Endothelial cell of umbilical vein (primary cell): ENCODE results near the gene THEM4. TPM values are rescaled to one million over a fixed set of nuclear protein-coding genes. Genes with fewer than 3 reads are reported as not detected.

Experiments
- BruUV-seq: library from RNA; stranded (reverse); fragments of 400-500 nt; replicated peaks from 2 replicates; lab custom pipeline; 2021; lab: Mats Ljungman, UMichigan
- CTCF ChIA-PET: fragments of 300-600, 350-600 bp; sonication (Branson Sonifier 250); formaldehyde crosslinking; loops from one replicate; lab custom pipeline; 2021; ENCODE audit warnings: antibody characterized with exemption, inconsistent platforms; lab: Charles Lee
- POLR2A ChIA-PET: fragments of 300-600, 350-600 bp; sonication (Branson Sonifier 250); formaldehyde crosslinking; loops from one replicate; lab custom pipeline; 2021; ENCODE audit warnings: antibody characterized with exemption, inconsistent platforms; lab: Charles Lee
- DNase-seq: peaks from one replicate; pipeline ENCODE4 v3.0.0-alpha.2; 2011; ENCODE audit warnings: low read depth, low spot score
- FAIRE-seq: peaks from 2 replicates; lab custom pipeline; 2011; peaks lifted over from hg19 to GRCh38; lab: Jason Lieb, UNC
- H2AFZ ChIP-seq: 2 replicates; pipeline ENCODE4 v1.6.0; 2012; ENCODE audit warnings: low read depth, low read length, control low read depth, inconsistent platforms
- H3K27ac ChIP-seq: 2 replicates; pipeline ENCODE4 v1.5.1; 2011; ENCODE audit warnings: low read depth, mild to moderate bottlenecking, control low read depth, low read length, moderate library complexity; ENCODE audit not compliant: insufficient read depth
- H3K27me3 ChIP-seq, 2 experiments: 2 replicates each; pipeline versions ENCODE4 v1.6.0 to v1.6.1; 2011; ENCODE audit warnings: low read length in 2 of 2, mixed read lengths in 1 of 2; ENCODE audit not compliant: control insufficient read depth in 2 of 2, insufficient read depth in 2 of 2
- H3K36me3 ChIP-seq, 2 experiments: 2 replicates in 1 of 2; 3 replicates in 1 of 2; pipeline ENCODE4 v1.5.1; 2011; ENCODE audit warnings: low read length in 2 of 2, mild to moderate bottlenecking in 1 of 2, moderate library complexity in 1 of 2; ENCODE audit not compliant: control insufficient read depth in 2 of 2, insufficient read depth in 2 of 2; ENCODE audit errors: extremely low read depth in 1 of 2
- H3K4me1 ChIP-seq: 3 replicates; pipeline ENCODE4 v1.5.1; 2011; ENCODE audit warnings: mild to moderate bottlenecking, low read length; ENCODE audit not compliant: control insufficient read depth, insufficient read depth; ENCODE audit errors: extremely low read depth
- H3K4me2 ChIP-seq: 2 replicates; pipeline ENCODE4 v1.6.1; 2011; ENCODE audit warnings: low read length, control low read depth, mixed read lengths; ENCODE audit not compliant: insufficient read depth
- H3K4me3 ChIP-seq, 3 experiments: fragments of 200-600 bp in 1 of 3; sonication (generic), shearing (Covaris generic) in 1 of 3; replicated peaks in 1 of 3; 2 replicates each; pipeline ENCODE4 v1.5.1; 2011 to 2016; ENCODE audit warnings: control low read depth in 3 of 3, low read length in 3 of 3, mild to moderate bottlenecking in 2 of 3, inconsistent platforms in 1 of 3, low read depth in 1 of 3, moderate library complexity in 1 of 3; ENCODE audit not compliant: insufficient read depth in 1 of 3
- H3K79me2 ChIP-seq: 2 replicates; pipeline ENCODE4 v1.6.0; 2012; ENCODE audit warnings: low read length, inconsistent platforms; ENCODE audit not compliant: control insufficient read depth, insufficient read depth
- H3K9ac ChIP-seq: replicated peaks from 2 replicates; pipeline ENCODE3; 2011; ENCODE audit warnings: low read length, control low read depth; ENCODE audit not compliant: insufficient read depth; ENCODE audit errors: extremely low read depth
- H3K9me1 ChIP-seq: replicated peaks from 3 replicates; pipeline ENCODE4 v1.6.0; 2011; ENCODE audit warnings: mild to moderate bottlenecking, low read length; ENCODE audit not compliant: control insufficient read depth, insufficient read depth; ENCODE audit errors: extremely low read depth
- H3K9me3 ChIP-seq: replicated peaks from 2 replicates; pipeline ENCODE4 v1.5.1; 2012; ENCODE audit warnings: low read length, inconsistent platforms; ENCODE audit not compliant: control insufficient read depth, insufficient read depth
- H4K20me1 ChIP-seq: replicated peaks from 2 replicates; pipeline ENCODE3; 2011; ENCODE audit warnings: mild to moderate bottlenecking, low read length; ENCODE audit not compliant: control insufficient read depth, insufficient read depth; ENCODE audit errors: extremely low read depth
- EZH2 ChIP-seq: IDR thresholded peaks from 2 replicates; pipeline ENCODE4 v1.6.1; 2012; ENCODE audit warnings: borderline replicate concordance, low read depth, mild to moderate bottlenecking, moderate library complexity, low read length, inconsistent platforms; ENCODE audit not compliant: severe bottlenecking
- FOS ChIP-seq: IDR thresholded peaks from 2 replicates; pipeline ENCODE4 v1.6.1; 2011; ENCODE audit warnings: mild to moderate bottlenecking, low read length, moderate library complexity, borderline replicate concordance; ENCODE audit not compliant: insufficient read depth
- GATA2 ChIP-seq: IDR thresholded peaks from 2 replicates; pipeline ENCODE4 v1.7.0; 2011; ENCODE audit warnings: low read depth, mild to moderate bottlenecking, moderate library complexity, mixed read lengths, low read length; ENCODE audit not compliant: insufficient read length, insufficient read depth
- JUN ChIP-seq: IDR thresholded peaks from 2 replicates; pipeline ENCODE4 v1.6.1; 2011; ENCODE audit warnings: borderline replicate concordance, low read depth; ENCODE audit not compliant: insufficient read length, insufficient read depth
- MYC ChIP-seq: IDR thresholded peaks from one replicate; pipeline ENCODE4 v1.6.1; 2011; ENCODE audit warnings: mild to moderate bottlenecking, low read depth, low read length
- POLR2A ChIP-seq: IDR thresholded peaks from 2 replicates; pipeline ENCODE4 v1.6.1; 2012; ENCODE audit warnings: low read depth, mild to moderate bottlenecking, control low read depth, low read length
- POLR2AphosphoS5 ChIP-seq: IDR thresholded peaks from 2 replicates; pipeline ENCODE4 v1.6.1; 2012; ENCODE audit warnings: low read depth, mild to moderate bottlenecking, control low read depth, low read length, moderate library complexity; ENCODE audit not compliant: insufficient read depth
- dilution Hi-C: fragments of 300-500 bp; cut with MboI; formaldehyde crosslinking; loops from one replicate; pipeline ENCODE4 v1.15.0; 2019; ENCODE audit warnings: low sequenced_read_pairs; ENCODE audit not compliant: extremely low pct_ligation_motif_present
- intact Hi-C: fragments of 100-400 bp; cut with micrococcal nuclease; formaldehyde crosslinking; loops from one replicate; pipeline ENCODE4 v1.10.0; 2022
- polyA plus RNA-seq, 4 experiments: library from polyadenylated mRNA; depleted of rRNA in 3 of 4; stranded (reverse) in 3 of 4; unstranded in 1 of 4; fragments of >200 nt; gene quantifications; 2 replicates each; pipeline versions ENCODE4 v1.2.1 to v1.2.3, GENCODE V29; 2011 to 2012; ENCODE audit warnings: missing spikeins in 1 of 4
- total RNA-seq: library from RNA; stranded (reverse); gene quantifications from 2 replicates; pipeline ENCODE4 v1.2.3, GENCODE V29; 2021
- TF ChIP-seq, protein P1 (sequence below): IDR thresholded peaks from 2 replicates; pipeline ENCODE4 v1.6.1; 2011; ENCODE audit not compliant: insufficient read depth, insufficient read length
- TF ChIP-seq, protein P2 (sequence below), 2 donors: IDR thresholded peaks; 1 replicate in 1 of 2; 2 replicates in 1 of 2; pipeline ENCODE4 v1.5.1; 2011; ENCODE audit warnings: low read length in 2 of 2, mild to moderate bottlenecking in 2 of 2, moderate library complexity in 2 of 2, control low read depth in 1 of 2, inconsistent platforms in 1 of 2, low read depth in 1 of 2; ENCODE audit not compliant: insufficient read depth in 1 of 2; ENCODE audit errors: extremely low read depth in 1 of 2

The THEM4 gene
- total and polyA plus RNA-seq, 2 donors (not counting 3 experiments of a cell fraction or from before 2014, with no cell fraction given): 22.3 to 24.9 TPM

DNA sequence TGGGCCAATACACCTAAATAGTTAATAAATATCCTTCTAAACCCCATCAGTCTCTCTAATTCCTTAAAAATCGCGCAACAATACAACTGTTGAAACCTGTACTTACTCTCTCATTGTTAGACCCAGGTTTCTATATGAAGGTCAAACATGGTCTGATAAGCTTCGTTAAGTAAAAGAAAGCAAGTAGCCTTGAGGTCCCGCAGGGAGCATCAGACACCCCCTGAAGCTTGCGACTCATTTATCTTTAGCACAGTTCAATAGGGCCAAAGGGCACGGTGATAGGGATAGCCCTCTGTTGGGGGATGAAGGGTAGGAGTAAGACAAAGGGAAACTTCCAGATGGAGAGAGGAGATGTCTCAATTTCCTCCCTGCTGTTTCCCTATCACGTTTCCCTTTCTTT is 27.3 kb upstream of the THEM4 start:
- Histone ChIP-seq H4K20me1 (no peaks in the 10 kb centered on the region), H3K9me1 (no peaks in the 10 kb centered on the region), H3K4me2 (no peak overlapping the region), H3K9ac (no peak overlapping the region), H3K36me3 (no peaks in the 10 kb centered on the region), H3K9me3 (no peaks in the 10 kb centered on the region), H3K4me3 (no peak overlapping the region), H3K79me2 (no peaks in the 10 kb centered on the region), H3K4me1 (peaks cover 6% of the 10 kb centered on the region), H3K27me3 (no peaks in the 10 kb centered on the region), H3K27ac (no peak overlapping the region), H2AFZ (peak overlapping the region; percentile 81)
- POLR2A ChIA-PET: interaction anchor here (0.6 kb wide), 1 partner anchor 32 kb away, joined by 4 read pairs; no protein-coding TSS in a partner anchor
- no TSS peak for BruUV-seq
- intact Hi-C loops (loop anchor here (10.0 kb wide), 1 partner anchor 248 kb away; no protein-coding TSS in a partner anchor), dilution Hi-C loops (no loop called here)
- no peak for FAIRE-seq
- TF ChIP-seq GATA2: no peak
- no peak for TF ChIP-seq JUN
- TF ChIP-seq, protein P1, sequence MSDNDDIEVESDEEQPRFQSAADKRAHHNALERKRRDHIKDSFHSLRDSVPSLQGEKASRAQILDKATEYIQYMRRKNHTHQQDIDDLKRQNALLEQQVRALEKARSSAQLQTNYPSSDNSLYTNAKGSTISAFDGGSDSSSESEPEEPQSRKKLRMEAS: no peak
- peak; percentile 16 for DNase-seq
- CTCF ChIA-PET: interaction anchor here (0.8 to 13.1 kb wide), 10 partner anchors 10 to 98 kb away, joined by 3 to 572 read pairs (median 10); partner anchors contain the start of gene S100A10

DNA sequence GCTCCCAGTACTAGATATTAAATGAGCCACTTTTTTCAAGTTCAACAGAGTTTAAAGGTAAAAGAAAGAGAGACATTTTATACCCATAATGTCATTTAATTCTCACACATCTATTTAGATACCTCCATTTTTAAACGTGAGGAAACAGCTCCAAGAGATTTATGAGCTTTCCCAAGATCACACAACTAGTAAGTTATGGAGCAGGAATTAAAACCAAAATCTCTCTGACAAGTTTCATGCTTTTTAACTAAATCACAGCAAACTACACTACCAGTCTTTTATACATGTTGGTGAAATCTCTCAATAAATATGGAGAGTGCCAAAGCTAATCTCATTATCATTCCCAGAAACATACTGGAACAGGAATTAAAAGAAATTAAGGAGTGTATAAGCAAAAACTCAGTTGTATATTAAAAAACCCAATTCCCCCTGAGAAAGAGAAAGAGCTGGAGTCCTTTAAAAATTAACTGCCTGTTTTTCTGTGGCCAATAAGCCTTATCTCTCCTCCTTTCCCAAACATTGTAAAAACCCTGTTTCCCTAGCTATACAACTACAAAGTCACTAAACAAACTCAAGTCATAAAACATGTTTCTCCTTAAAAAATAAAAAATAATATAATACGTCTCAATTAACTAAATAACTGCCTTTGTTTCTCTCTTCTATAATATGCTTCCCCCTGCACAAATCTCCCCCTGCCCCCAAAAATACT is 26.7 kb upstream of the THEM4 start:
- Histone ChIP-seq H3K4me1 (peaks cover 6% of the 10 kb centered on the region), H3K79me2 (no peaks in the 10 kb centered on the region), H4K20me1 (no peaks in the 10 kb centered on the region), H3K9me1 (no peaks in the 10 kb centered on the region), H3K27ac (no peak overlapping the region), H3K36me3 (no peaks in the 10 kb centered on the region), H3K4me3 (no peak overlapping the region), H3K9me3 (no peaks in the 10 kb centered on the region), H3K27me3 (no peaks in the 10 kb centered on the region), H3K4me2 (no peak overlapping the region), H2AFZ (no peak overlapping the region), H3K9ac (no peak overlapping the region)
- ChIA-PET POLR2A (no interaction called here), CTCF (interaction anchor here (0.8 to 13.1 kb wide), 18 partner anchors 9 to 101 kb away, joined by 3 to 572 read pairs (median 6); partner anchors contain the start of genes S100A10, S100A11 and THEM4)
- no peak for DNase-seq
- TF ChIP-seq, protein P2, sequence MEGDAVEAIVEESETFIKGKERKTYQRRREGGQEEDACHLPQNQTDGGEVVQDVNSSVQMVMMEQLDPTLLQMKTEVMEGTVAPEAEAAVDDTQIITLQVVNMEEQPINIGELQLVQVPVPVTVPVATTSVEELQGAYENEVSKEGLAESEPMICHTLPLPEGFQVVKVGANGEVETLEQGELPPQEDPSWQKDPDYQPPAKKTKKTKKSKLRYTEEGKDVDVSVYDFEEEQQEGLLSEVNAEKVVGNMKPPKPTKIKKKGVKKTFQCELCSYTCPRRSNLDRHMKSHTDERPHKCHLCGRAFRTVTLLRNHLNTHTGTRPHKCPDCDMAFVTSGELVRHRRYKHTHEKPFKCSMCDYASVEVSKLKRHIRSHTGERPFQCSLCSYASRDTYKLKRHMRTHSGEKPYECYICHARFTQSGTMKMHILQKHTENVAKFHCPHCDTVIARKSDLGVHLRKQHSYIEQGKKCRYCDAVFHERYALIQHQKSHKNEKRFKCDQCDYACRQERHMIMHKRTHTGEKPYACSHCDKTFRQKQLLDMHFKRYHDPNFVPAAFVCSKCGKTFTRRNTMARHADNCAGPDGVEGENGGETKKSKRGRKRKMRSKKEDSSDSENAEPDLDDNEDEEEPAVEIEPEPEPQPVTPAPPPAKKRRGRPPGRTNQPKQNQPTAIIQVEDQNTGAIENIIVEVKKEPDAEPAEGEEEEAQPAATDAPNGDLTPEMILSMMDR (IDR thresholded peaks at IDR 0.05; ENCODE audit: extremely low read depth in 1 of 2, insufficient read depth in 1 of 2, low read depth in 1 of 2, low read length in 2 of 2): no peak
- no peak for TF ChIP-seq GATA2
- TF ChIP-seq POLR2A: no peak
- no peak for TF ChIP-seq EZH2
- TF ChIP-seq POLR2AphosphoS5: no peak
- no peak for TF ChIP-seq MYC
- TF ChIP-seq, protein P1: no peak
- no peak for TF ChIP-seq JUN
- TF ChIP-seq FOS: no peak
- no TSS peak for BruUV-seq
- intact Hi-C loops: loop anchor here (10.0 kb wide), 1 partner anchor 249 kb away; no protein-coding TSS in a partner anchor
- FAIRE-seq: no peak
- dilution Hi-C loops: no loop called here
